Daoy (cell line): ENCODE data around the gene MAGEE2. TPM values are rescaled to one million over a fixed set of nuclear protein-coding genes. Genes with fewer than 3 reads are reported as not detected.
"Not testable (repeated sequence)": the region's sequence is repeated elsewhere in the genome, so short reads cannot be mapped to it uniquely, and the experiment has no call there.

Experiments used
- DNase-seq: peaks from one replicate; pipeline ENCODE4 v3.0.0-alpha.2; 2015; ENCODE audit warnings: low read depth
- total RNA-seq: library from RNA; depleted of rRNA; stranded (reverse); fragments of >200 nt; shearing (Covaris generic); gene quantifications from 2 replicates; pipeline ENCODE4 v1.2.3, GENCODE V29; 2014; rRNA removed

The MAGEE2 gene
- not detected in 2 replicates for total RNA-seq

- DNase-seq = no peak
Observed at GRCh38 chrX:75784680-75785491, at the start of gene MAGEE2. TSS of gene MAGEE2 (minus strand) at chrX:75785254. CDS start at chrX:75785051, 203 bp downstream.

GRCh38 chrX:75786290-75786689 lies 1.2 kb upstream of the MAGEE2 start:
- no peak for DNase-seq

DNA sequence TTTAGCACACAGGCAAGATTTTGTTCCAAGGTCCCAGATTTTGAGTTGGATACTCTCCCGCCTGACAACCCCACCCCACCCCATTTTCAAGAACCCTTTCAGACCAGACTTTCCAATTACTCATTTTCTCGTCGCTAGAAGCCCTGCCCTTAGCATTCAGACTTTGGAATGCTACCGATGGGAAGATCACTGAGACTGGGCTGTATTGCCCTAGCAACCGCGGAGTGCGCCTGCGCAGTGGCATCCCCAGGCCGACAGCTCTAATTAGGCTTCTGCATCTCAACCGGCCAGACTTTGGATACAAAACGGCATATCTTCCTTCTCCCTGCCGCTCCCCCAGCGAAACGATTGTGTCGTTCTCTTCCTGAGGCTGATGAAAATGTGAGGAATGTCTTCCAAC lies 3.4 kb downstream of the MAGEE2 start:
- no peak for DNase-seq

- not testable (repeated sequence) for DNase-seq
Observed at GRCh38 chrX:75768063-75768462, 17.0 kb downstream of the MAGEE2 start.

- no peak for DNase-seq
Observed at GRCh38 chrX:75748431-75748830, 36.6 kb downstream of the MAGEE2 start.

GRCh38 chrX:75746891-75747639 lies 38.0 kb downstream of the MAGEE2 start:
- DNase-seq = no peak
